ENCODE data around the gene NKD1.

The NKD1 gene

GRCh38 chr16:50681021-50681885 lies 133.1 kb downstream of the NKD1 start, which contains the start of gene SNX20:
Gene SNX20 (minus strand): TSS chr16:50681312. CDS start chr16:50677526, 3,786 bp downstream.
- in situ Hi-C loops (cut with MboI; ENCODE audit: low sequenced_read_pairs) = no loop called here

- in situ Hi-C loops (cut with MboI; ENCODE audit: low sequenced_read_pairs) = no loop called here
Measured at GRCh38 chr16:50683689-50684374, 135.6 kb downstream of the NKD1 start.

- in situ Hi-C loops (cut with MboI; ENCODE audit: low sequenced_read_pairs) = no loop called here
Measured at GRCh38 chr16:50684823-50685461, 136.7 kb downstream of the NKD1 start.

- in situ Hi-C loops (cut with MboI; ENCODE audit: low sequenced_read_pairs) = no loop called here
Measured at GRCh38 chr16:50685462-50686063, 137.4 kb downstream of the NKD1 start.

- in situ Hi-C loops (cut with MboI; ENCODE audit: low sequenced_read_pairs) = no loop called here
Measured at GRCh38 chr16:50688083-50688482, 139.9 kb downstream of the NKD1 start.

- in situ Hi-C loops (cut with MboI; ENCODE audit: low sequenced_read_pairs) = no loop called here
Measured at GRCh38 chr16:50688867-50689266, 140.7 kb downstream of the NKD1 start.

- in situ Hi-C loops (cut with MboI; ENCODE audit: low sequenced_read_pairs) = no loop called here
Measured at GRCh38 chr16:50690177-50690576, 142.0 kb downstream of the NKD1 start.

GRCh38 chr16:50692644-50692998 lies 144.4 kb downstream of the NKD1 start:
- in situ Hi-C loops (cut with MboI; ENCODE audit: low sequenced_read_pairs) = no loop called here

- in situ Hi-C loops (cut with MboI; ENCODE audit: low sequenced_read_pairs) = no loop called here
Measured at GRCh38 chr16:50692999-50693781, 145.0 kb downstream of the NKD1 start, which contains the start of gene NOD2. Gene NOD2 (plus strand): TSS chr16:50693606. CDS start chr16:50699496, 5,890 bp downstream.

GRCh38 chr16:50694206-50694605 lies 146.0 kb downstream of the NKD1 start:
- in situ Hi-C loops (cut with MboI; ENCODE audit: low sequenced_read_pairs) = no loop called here

- in situ Hi-C loops (cut with MboI; ENCODE audit: low sequenced_read_pairs) = no loop called here
Measured at GRCh38 chr16:50695017-50696000, 147.1 kb downstream of the NKD1 start.

- in situ Hi-C loops (cut with MboI; ENCODE audit: low sequenced_read_pairs) = no loop called here
Measured at GRCh38 chr16:50696126-50696525, 147.9 kb downstream of the NKD1 start.

- in situ Hi-C loops (cut with MboI; ENCODE audit: low sequenced_read_pairs) = no loop called here
Measured at GRCh38 chr16:50696575-50697420, 148.6 kb downstream of the NKD1 start.

- in situ Hi-C loops (cut with MboI; ENCODE audit: low sequenced_read_pairs) = no loop called here
Measured at GRCh38 chr16:50697421-50697715, 149.2 kb downstream of the NKD1 start.

- in situ Hi-C loops (cut with MboI; ENCODE audit: low sequenced_read_pairs) = no loop called here
Measured at GRCh38 chr16:50697881-50698767, 149.9 kb downstream of the NKD1 start.
